Adipocyte (in vitro differentiated cells): ENCODE measurements around the gene PLXDC1.
A peak's percentile ranks its signal among the peaks of the same experiment; 100 is the strongest.

ENCODE experiments used
- DNase-seq: peaks from one replicate; pipeline ENCODE4 v3.0.0-alpha.2; 2015; ENCODE audit warnings: low read depth
- H3K27me3 ChIP-seq: replicated peaks from 2 replicates; pipeline ENCODE4 v1.7.0; 2013; ENCODE audit warnings: mild to moderate bottlenecking, low read length, moderate library complexity; ENCODE audit not compliant: control insufficient read depth, insufficient read depth
- H3K36me3 ChIP-seq: 2 replicates; pipeline ENCODE4 v1.7.0; 2013; ENCODE audit warnings: low read length, mild to moderate bottlenecking, moderate library complexity; ENCODE audit not compliant: control insufficient read depth, insufficient read depth, severe bottlenecking
- H3K4me1 ChIP-seq: 2 replicates; pipeline ENCODE4 v1.7.0; 2013; ENCODE audit warnings: mild to moderate bottlenecking, low read length, moderate library complexity; ENCODE audit not compliant: control insufficient read depth, insufficient read depth
- H3K4me3 ChIP-seq: 2 replicates; pipeline ENCODE4 v1.7.0; 2013; ENCODE audit warnings: mild to moderate bottlenecking, low read length, moderate library complexity
- H3K9ac ChIP-seq: 2 replicates; pipeline ENCODE4 v1.7.0; 2013; ENCODE audit warnings: mild to moderate bottlenecking, low read length, moderate library complexity
- H3K9me3 ChIP-seq: 2 replicates; pipeline ENCODE4 v1.7.0; 2013; ENCODE audit warnings: mild to moderate bottlenecking, low read length, moderate library complexity; ENCODE audit not compliant: control insufficient read depth

The PLXDC1 gene

DNA sequence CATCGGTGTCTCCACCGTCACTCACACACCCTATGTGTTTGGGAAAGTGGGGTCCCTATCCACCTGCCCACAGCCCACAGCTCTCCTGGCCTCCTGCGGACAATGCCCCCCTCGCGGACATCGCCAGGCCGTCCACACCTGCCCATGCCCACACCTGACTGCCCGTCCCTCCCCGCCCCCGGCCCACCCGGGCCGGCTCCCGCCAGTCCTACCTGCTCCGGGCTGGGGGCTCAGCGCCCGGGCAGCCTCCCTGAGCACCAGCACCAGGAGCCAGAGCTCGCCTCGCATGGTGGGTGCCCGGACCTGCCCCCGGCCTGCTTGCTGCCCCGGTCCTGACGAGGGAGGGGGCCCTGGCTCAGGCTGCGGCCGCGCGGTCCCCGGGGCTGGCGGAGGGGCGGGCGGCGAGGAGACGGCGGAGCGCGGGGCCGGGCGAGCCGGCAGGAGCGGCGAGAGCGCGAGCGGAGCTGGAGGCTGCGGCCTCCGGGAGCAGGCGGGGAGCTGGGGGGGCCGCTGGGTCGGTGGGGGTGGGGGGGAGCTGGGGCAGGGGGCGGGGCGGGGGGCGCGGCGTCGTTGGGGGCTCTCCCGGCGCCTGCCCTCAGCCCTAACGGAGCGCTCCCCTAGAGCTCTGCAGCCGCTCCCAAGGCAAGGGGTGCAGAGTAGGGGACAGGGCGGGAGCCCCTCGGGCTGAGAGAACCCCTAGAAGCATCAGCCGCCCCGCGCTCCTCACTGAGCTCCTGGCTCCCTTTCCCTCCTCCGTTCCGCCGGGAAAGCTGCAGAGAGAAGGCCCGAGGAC lies at the start of gene PLXDC1:
Gene PLXDC1 (minus strand): TSS at position 488 of the 793 bp plus-strand sequence. CDS start 200 bp downstream, at position 288.
- peak; percentile 52 for DNase-seq
- Histone ChIP-seq H3K27me3 (no peaks in the 10 kb centered on the region), H3K9me3 (no peaks in the 10 kb centered on the region), H3K36me3 (no peaks in the 10 kb centered on the region), H3K4me1 (peaks cover 13% of the 10 kb centered on the region), H3K9ac (peak within 1 kb of the TSS; percentile 71), H3K4me3 (peak within 1 kb of the TSS; percentile 94)

DNA sequence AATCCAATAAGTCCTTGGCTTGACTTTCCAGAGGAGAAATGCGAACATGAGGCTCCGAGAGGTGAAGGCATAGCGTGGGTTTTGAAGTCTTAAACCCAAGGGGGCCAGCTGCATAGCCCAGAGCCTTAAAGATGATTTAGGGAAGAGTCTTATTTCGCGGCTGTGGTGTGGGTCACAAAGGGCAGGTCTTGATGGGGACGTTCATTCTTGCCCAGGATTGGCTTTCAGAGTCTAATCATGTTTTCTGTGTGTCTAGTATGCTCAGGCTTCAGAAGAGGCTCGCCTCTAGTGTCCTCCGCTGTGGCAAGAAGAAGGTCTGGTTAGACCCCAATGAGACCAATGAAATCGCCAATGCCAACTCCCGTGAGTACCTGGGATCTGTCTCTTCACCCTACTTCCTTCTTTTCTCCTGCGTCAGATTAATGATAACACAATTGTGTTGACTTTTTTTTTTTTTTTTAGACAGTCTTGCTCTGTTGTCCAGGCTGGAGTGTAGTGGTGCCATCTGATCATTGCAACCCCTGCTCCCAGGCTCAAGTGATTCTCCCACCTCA lies 49.6 kb upstream of the PLXDC1 start:
- H3K27me3 ChIP-seq = no peaks in the 10 kb centered on the region
- peaks cover 39% of the 10 kb centered on the region for H3K36me3 ChIP-seq
- H3K9me3 ChIP-seq = no peaks in the 10 kb centered on the region
- DNase-seq = no peak
- H3K9ac ChIP-seq = peak overlapping the region; percentile 100
- H3K4me1 ChIP-seq = peaks cover 31% of the 10 kb centered on the region
- peak overlapping the region; percentile 93 for H3K4me3 ChIP-seq

DNA sequence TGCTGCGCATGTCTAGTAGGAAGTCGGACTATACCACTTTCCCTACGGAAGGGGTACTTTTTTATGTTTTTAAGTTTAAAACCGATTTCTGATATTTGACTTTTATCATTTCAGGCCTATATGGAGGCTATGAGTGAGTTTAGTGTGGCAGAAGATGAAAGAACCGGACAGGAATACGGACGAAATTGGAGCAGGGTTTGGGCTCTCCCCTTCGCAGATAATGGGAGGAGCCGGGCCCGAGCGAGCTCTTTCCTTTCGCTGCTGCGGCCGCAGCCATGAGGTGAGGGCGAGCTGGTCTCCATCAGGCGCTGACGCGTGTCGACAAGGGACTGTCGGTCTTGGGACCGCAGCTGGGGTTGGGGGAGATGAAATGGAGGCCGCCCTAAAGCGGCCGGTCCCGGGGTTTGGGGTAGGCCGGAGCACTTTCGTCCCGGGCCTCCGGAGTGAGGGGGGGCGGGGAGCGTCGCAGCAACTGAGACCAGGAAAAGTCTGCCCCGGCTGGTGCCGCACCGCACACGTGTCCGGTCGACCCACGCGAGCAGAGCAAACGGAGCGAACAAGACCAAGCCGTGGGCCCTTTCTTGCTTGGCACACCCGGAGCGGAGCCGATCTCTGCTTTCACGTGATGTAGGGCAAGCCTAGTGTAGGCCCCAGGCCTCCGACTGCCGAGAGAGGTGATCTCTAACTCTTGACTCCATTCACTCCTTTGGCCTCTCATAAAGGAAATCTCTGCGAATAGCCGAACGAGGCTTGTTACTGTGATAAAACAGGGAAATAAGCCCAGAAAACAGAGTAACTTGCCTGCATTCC lies 48.8 kb upstream of the PLXDC1 start, which contains the start of gene RPL19:
Gene RPL19 (plus strand): TSS at position 214 of the 810 bp plus-strand sequence. CDS start 62 bp downstream, at position 276.
- Histone ChIP-seq H3K36me3 (peaks cover 39% of the 10 kb centered on the region), H3K9me3 (no peaks in the 10 kb centered on the region), H3K9ac (peak within 1 kb of the TSS; percentile 100), H3K4me3 (peak within 1 kb of the TSS; percentile 93), H3K27me3 (no peaks in the 10 kb centered on the region), H3K4me1 (peaks cover 39% of the 10 kb centered on the region)
- DNase-seq = peak; percentile 88

DNA sequence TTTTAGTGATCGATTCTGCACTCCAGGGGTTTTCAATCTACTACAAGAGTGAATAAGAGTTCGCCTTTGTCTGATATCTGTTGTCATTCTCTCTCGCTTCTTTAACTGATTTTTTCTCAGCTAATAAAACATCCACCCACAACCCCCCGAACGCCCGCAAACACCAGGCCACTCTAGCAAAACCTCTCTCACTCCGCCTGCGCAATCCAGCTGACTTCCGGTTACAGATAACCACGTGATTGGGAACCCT lies 48.3 kb upstream of the PLXDC1 start:
- peaks cover 34% of the 10 kb centered on the region for H3K36me3 ChIP-seq
- peak overlapping the region; percentile 93 for H3K4me3 ChIP-seq
- peak; percentile 97 for DNase-seq
- H3K4me1 ChIP-seq = peaks cover 44% of the 10 kb centered on the region
- H3K9ac ChIP-seq = peak overlapping the region; percentile 100
- no peaks in the 10 kb centered on the region for H3K27me3 ChIP-seq
- H3K9me3 ChIP-seq = no peaks in the 10 kb centered on the region

DNA sequence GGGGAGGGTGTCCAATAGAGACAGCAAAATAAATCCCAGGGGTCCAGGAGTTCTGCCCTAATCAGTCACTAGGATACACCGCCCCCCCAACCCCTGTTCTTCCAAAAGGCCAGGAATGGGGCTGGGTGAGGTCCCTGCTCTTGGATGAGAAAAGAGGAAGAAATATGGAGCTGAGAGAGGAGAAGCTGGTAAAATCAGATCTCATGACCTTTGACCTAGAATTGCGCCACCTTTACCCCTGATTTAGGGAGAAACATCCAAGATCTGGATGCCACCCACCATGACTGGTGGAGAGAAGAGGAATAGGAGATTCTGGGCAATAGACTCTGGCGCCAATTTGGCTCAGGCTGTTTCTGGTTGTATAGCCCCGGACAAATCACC lies 46.7 kb upstream of the PLXDC1 start:
- peak; percentile 29 for DNase-seq
- Histone ChIP-seq H3K36me3 (peaks cover 19% of the 10 kb centered on the region), H3K4me3 (peak overlapping the region; percentile 84), H3K9ac (peak overlapping the region; percentile 35), H3K9me3 (no peaks in the 10 kb centered on the region), H3K4me1 (peaks cover 58% of the 10 kb centered on the region), H3K27me3 (no peaks in the 10 kb centered on the region)

DNA sequence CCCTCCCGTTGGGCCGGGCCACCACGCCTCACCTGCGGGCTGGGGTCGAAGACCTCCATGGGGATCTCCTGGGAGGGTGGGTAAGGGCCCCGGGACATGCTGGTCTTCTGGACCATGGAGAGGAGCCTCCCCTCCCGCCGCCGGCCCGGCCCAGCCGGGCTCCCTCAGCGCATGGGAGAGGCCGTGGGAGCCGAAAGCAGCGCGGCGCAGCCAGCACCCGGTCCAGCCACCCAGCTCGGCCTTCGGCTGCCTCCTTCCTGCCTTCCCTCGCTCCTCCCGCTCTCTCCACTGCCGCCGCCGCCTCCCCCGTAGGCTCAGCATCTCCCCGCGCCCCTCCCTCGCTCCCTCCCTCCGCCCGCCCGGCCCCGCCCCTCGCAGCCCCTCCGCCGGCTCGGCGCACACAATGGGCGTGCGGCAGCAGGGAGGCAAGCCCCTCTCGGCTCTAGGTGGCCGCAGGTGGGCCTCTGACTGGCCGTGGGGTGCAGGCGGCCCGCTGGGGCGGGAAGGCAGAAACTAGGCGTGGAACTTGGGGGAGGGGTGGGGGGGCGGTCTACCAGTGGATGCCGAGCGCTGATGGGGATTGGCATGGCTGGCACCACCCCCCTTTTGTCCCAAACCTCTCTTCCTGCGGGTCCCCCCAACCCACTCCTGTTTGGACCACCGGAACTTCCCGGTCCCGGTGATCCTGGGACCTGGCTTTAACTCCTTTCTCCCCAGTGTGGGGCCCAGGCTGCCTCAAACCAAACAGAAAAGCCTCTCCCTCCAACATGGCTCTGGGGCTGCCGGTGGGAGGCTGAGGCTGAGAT lies 46.1 kb upstream of the PLXDC1 start, which contains the start of gene CACNB1:
Gene CACNB1 (minus strand): TSS at position 290 of the 806 bp plus-strand sequence. CDS start 174 bp downstream, at position 116.
- peak within 1 kb of the TSS; percentile 84 for H3K4me3 ChIP-seq
- peak; percentile 91 for DNase-seq
- H3K4me1 ChIP-seq = peaks cover 57% of the 10 kb centered on the region
- peak within 1 kb of the TSS; percentile 90 for H3K9ac ChIP-seq
- H3K27me3 ChIP-seq = no peaks in the 10 kb centered on the region
- peaks cover 18% of the 10 kb centered on the region for H3K36me3 ChIP-seq
- H3K9me3 ChIP-seq = no peaks in the 10 kb centered on the region

DNA sequence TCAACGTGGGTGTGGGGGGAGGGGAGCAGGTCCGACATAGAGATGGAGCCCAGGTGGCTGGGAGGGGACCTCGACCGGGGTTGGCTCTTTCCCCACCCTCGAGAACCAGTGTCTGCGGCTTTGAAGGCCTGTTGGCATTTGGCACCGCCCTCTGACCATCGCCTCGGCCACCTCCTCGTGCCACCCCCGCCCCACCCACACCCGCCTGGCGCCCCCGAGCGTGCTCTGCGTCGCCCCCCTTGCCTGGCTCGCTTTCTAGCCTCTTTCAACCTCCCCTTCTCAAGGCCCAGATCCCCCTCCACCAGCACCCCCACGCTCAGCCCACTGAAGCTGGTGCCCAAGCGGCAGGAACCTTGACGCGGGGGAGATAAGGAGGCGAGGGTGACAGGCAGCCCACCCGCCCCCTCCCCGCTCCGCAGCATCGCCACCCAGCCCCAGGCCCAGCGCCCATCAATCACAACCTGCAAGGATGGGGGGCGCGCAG lies 45.4 kb upstream of the PLXDC1 start:
- H3K4me3 ChIP-seq = peak overlapping the region; percentile 84
- no peaks in the 10 kb centered on the region for H3K27me3 ChIP-seq
- H3K9me3 ChIP-seq = no peaks in the 10 kb centered on the region
- peak overlapping the region; percentile 90 for H3K9ac ChIP-seq
- peak; percentile 55 for DNase-seq
- H3K36me3 ChIP-seq = peaks cover 18% of the 10 kb centered on the region
- H3K4me1 ChIP-seq = peaks cover 49% of the 10 kb centered on the region

DNA sequence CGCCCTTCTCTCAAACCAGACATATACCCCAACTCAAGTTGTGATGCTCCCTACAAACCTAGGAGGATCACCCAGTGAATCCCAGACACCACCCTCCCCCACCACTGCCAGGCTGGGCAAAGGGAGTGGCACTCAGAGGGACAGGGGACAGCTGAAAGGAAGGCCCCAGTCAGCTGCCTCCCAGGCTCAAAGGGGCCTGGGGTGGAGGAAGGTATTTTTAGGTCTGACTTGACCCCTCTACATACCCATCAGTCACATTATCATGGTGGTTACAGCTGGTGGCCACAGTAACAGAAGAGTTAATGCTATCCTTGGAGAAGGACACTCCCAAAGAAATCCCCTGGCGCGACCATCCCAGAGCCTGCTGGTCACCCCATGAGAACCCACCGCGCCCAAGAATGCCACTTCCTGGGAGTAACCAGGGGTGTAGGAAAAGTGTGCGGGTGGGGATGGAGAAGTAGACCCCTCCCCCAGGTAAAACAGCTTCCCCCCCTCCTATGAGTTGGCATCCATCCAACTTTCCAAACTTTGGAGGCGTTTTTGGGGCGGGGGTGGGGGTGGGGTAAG lies 44.9 kb upstream of the PLXDC1 start:
- H3K4me1 ChIP-seq = peaks cover 44% of the 10 kb centered on the region
- H3K9me3 ChIP-seq = no peaks in the 10 kb centered on the region
- H3K27me3 ChIP-seq = no peaks in the 10 kb centered on the region
- peak overlapping the region; percentile 84 for H3K4me3 ChIP-seq
- H3K36me3 ChIP-seq = peaks cover 19% of the 10 kb centered on the region
- H3K9ac ChIP-seq = peak overlapping the region; percentile 27
- DNase-seq = peak; percentile 42

DNA sequence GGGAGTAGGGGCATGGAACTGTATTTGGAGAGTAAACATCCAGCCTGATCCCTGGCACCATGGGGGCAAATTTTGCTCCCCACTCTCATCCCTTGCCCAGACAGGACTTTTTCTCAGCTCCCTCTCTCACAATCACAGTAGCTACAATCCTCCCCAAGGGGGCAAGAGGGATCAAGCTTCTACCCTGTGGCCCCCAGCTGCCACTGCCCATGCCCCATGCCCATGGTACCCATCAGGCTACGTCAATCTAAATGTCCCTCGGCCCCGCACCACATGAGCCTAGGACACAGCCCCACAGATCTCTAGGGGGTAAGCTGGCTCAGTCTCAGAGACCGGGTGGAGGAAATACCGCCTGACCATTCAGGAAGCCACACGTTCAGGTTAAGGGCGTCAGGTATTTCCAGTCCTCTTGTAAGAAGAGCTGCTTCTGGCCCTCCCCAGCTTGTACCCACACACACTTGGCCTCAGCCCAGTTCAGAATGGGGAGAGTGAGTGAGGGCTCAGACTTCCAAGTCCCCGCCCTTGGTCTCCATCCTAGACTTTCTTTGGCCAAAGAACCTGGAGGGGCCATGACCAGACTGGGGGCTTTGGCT lies 44.2 kb upstream of the PLXDC1 start:
- H3K4me1 ChIP-seq = peaks cover 38% of the 10 kb centered on the region
- peaks cover 23% of the 10 kb centered on the region for H3K36me3 ChIP-seq
- no peaks in the 10 kb centered on the region for H3K9me3 ChIP-seq
- peak overlapping the region; percentile 84 for H3K4me3 ChIP-seq
- DNase-seq = no peak
- H3K9ac ChIP-seq = peak overlapping the region; percentile 46
- H3K27me3 ChIP-seq = no peaks in the 10 kb centered on the region

DNA sequence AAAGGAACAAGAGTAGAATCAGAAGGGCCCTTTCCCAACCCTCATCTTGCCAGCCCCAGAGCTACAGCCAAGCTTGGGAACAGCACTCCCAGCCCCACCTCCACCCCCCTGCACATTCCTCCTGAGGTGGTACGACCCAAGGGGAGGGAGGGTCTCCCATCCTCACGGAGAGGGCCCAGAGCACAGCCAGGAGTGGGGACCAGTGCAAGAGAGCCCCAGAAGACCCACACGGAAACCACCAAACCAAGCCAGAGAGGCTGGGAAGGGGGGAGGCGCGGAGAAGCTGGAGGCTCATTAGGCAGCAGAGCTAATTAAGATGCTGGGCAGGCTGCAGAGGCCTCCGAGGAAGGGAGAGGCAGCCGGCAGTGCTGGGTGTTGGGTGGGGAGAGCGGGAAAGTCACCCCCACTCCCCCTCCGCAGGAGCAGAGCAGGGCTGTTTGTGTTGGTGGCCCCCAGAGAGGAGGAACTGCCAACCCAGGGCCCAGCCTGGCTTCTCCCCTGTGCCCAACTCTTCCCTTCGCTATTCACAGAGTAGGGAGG lies 43.6 kb upstream of the PLXDC1 start:
- no peak for DNase-seq

More for the DNA sequence above, 43.6 kb upstream of the PLXDC1 start:
- H3K9ac ChIP-seq = peak overlapping the region; percentile 46
- no peaks in the 10 kb centered on the region for H3K9me3 ChIP-seq
- H3K4me1 ChIP-seq = peaks cover 38% of the 10 kb centered on the region
- no peaks in the 10 kb centered on the region for H3K27me3 ChIP-seq
- H3K36me3 ChIP-seq = peaks cover 23% of the 10 kb centered on the region
- H3K4me3 ChIP-seq = peak overlapping the region; percentile 84
